Measurements from ENCODE around the gene RCBTB1.

- TF ChIP-seq ZBTB11 (CRISPR knock-in tag; IDR thresholded peaks at IDR 0.05) (no peak), CTCF (IDR thresholded peaks at IDR 0.05 in 2 of 3, conservative IDR thresholded peaks at IDR 0.05 in 1 of 3; ENCODE audit: control insufficient read depth in 2 of 3, extremely low read depth in 1 of 3, insufficient read depth in 1 of 3, low read depth in 3 of 3, low read length in 3 of 3) (no peak), MAX (IDR thresholded peaks at IDR 0.05; ENCODE audit: low read depth, low read length) (no peak), YBX1 (IDR thresholded peaks at IDR 0.05) (no peak), SKIL (IDR thresholded peaks at IDR 0.05; ENCODE audit: low read depth, poor library complexity, severe bottlenecking) (no peak), POLR2A (IDR thresholded peaks at IDR 0.05; ENCODE audit: low read depth, low read length) (no peak), EP300 (IDR thresholded peaks at IDR 0.05; ENCODE audit: borderline replicate concordance in 1 of 2, control insufficient read depth in 1 of 2, low read depth in 2 of 2, low read length in 2 of 2) (no peak), ATF2 (IDR thresholded peaks at IDR 0.05; ENCODE audit: low read length) (no peak), ELK1 (IDR thresholded peaks at IDR 0.05; ENCODE audit: low read depth, low read length) (no peak), JUND (IDR thresholded peaks at IDR 0.05; ENCODE audit: low read depth, low read length) (no peak), POLR2AphosphoS5 (IDR thresholded peaks at IDR 0.05; ENCODE audit: low read length) (no peak), BRCA1 (IDR thresholded peaks at IDR 0.05; ENCODE audit: low read depth, low read length) (no peak)
These were observed 4.2 kb downstream of the RCBTB1 start for GRCh38 chr13:49580980-49581680.

Measured in GM12878 (cell line).